Prostate gland (tissue), 2 donors: Measurements from ENCODE around the gene TAF4B. TPM values are rescaled to one million over a fixed set of nuclear protein-coding genes. Genes with fewer than 3 reads are reported as not detected.

Source experiments
- DNase-seq: peaks from one replicate; pipeline ENCODE4 v3.0.0-alpha.2; 2019; ENCODE audit warnings: low spot score
- H3K27ac ChIP-seq, 2 donors: fragments of 200-600 bp; sonication (generic); 2 replicates each; pipeline ENCODE4 v1.5.1; 2017 to 2019
- H3K27me3 ChIP-seq: fragments of 200-600 bp; sonication (generic); replicated peaks from 2 replicates; pipeline ENCODE4 v1.5.1; 2019; ENCODE audit not compliant: insufficient read depth
- H3K36me3 ChIP-seq, 2 donors: fragments of 200-600 bp; sonication (generic); 1 replicate in 1 of 2; 2 replicates in 1 of 2; pipeline versions ENCODE4 v1.5.1 to v1.8.1; 2017 to 2019
- H3K4me1 ChIP-seq: fragments of 200-600 bp; sonication (generic); replicated peaks from 2 replicates; pipeline ENCODE4 v1.5.1; 2019
- H3K4me3 ChIP-seq, 2 donors: fragments of 200-600 bp; sonication (generic); 2 replicates each; pipeline ENCODE4 v1.5.1; 2017 to 2019
- H3K9me3 ChIP-seq: fragments of 200-600 bp; sonication (generic); 2 replicates; pipeline ENCODE4 v1.5.1; 2017
- CTCF ChIP-seq, 4 experiments: fragments of 200-600 bp in 2 of 4; fragments of 450-650 bp in 2 of 4; sonication (generic) in 2 of 4; IDR thresholded peaks; 1 replicate in 3 of 4; 2 replicates in 1 of 4; pipeline ENCODE4 v1.5.1; 2016 to 2019; ENCODE audit warnings: antibody characterized with exemption in 4 of 4, mild to moderate bottlenecking in 2 of 4, moderate library complexity in 2 of 4
- POLR2A ChIP-seq: fragments of 450-650 bp; IDR thresholded peaks from one replicate; pipeline ENCODE4 v1.6.1; 2016; ENCODE audit warnings: antibody characterized with exemption, mild to moderate bottlenecking
- POLR2AphosphoS5 ChIP-seq: sonication (generic); formaldehyde crosslinking; IDR thresholded peaks from one replicate; pipeline ENCODE4 v1.6.1; 2017; ENCODE audit warnings: antibody characterized with exemption
- WGBS: methylation state at CpG from one replicate; pipeline ENCODE4 v1.1.5; 2018; 5-methylcytosine and 5-hydroxymethylcytosine counted together
- intact Hi-C: fragments of 100-400 bp; cut with DNase I; formaldehyde crosslinking; loops from one replicate; pipeline ENCODE4 v1.14.2; 2022
- total RNA-seq, 2 donors: library from RNA; depleted of rRNA; stranded (reverse); fragments of >200 nt; gene quantifications; one replicate each; pipeline ENCODE4 v1.1.0, GENCODE V29; 2016

TAF4B gene
- total RNA-seq, 2 donors from 2014 or later: 5.3 to 37.3 TPM

GRCh38 chr18:26304511-26304910, 78.3 kb downstream of the TAF4B start:
- 97% methylated on average over 1 of the region's 1 CpG for WGBS
- Histone ChIP-seq H3K4me1 (no peaks in the 10 kb centered on the region), H3K27ac (no peak overlapping the region), H3K27me3 (no peaks in the 10 kb centered on the region), H3K9me3 (no peaks in the 10 kb centered on the region), H3K4me3 (no peak overlapping the region), H3K36me3 (no peaks in the 10 kb centered on the region)
- no peak for TF ChIP-seq POLR2AphosphoS5
- TF ChIP-seq POLR2A: no peak
- intact Hi-C loops: no loop called here
- no peak for DNase-seq

- WGBS: 43% methylated on average over 3 of the region's 3 CpGs
- H3K36me3 ChIP-seq: no peaks in the 10 kb centered on the region
- intact Hi-C loops: no loop called here
These were observed 81.0 kb downstream of the TAF4B start for GRCh38 chr18:26307161-26307773.

GRCh38 chr18:26309281-26309680, 83.0 kb downstream of the TAF4B start:
- H3K4me3 ChIP-seq: no peak overlapping the region
- H3K36me3 ChIP-seq: no peaks in the 10 kb centered on the region
- no peaks in the 10 kb centered on the region for H3K9me3 ChIP-seq
- no peaks in the 10 kb centered on the region for H3K27me3 ChIP-seq
- no peak for DNase-seq
- intact Hi-C loops: no loop called here
- WGBS: 88% methylated on average over 1 of the region's 1 CpG
- H3K4me1 ChIP-seq: no peaks in the 10 kb centered on the region
- H3K27ac ChIP-seq: no peak overlapping the region
- no peak for TF ChIP-seq CTCF (IDR thresholded peaks at IDR 0.05)
- no peak for TF ChIP-seq POLR2A
- no peak for TF ChIP-seq POLR2AphosphoS5

More at GRCh38 chr18:26307161-26307773, 81.0 kb downstream of the TAF4B start:
- Histone ChIP-seq H3K9me3 (no peaks in the 10 kb centered on the region), H3K4me1 (no peaks in the 10 kb centered on the region), H3K27me3 (no peaks in the 10 kb centered on the region), H3K27ac (no peak overlapping the region), H3K4me3 (no peak overlapping the region)
- no peak for TF ChIP-seq POLR2A
- peak in 3 of 4 experiments; percentile 34 to 67 (median 58) for TF ChIP-seq CTCF (IDR thresholded peaks at IDR 0.05)
- TF ChIP-seq POLR2AphosphoS5: no peak
- peak; percentile 42 for DNase-seq

GRCh38 chr18:26312199-26312598, 86.0 kb downstream of the TAF4B start:
- intact Hi-C loops: loop anchor here (10.0 kb wide), 1 partner anchor 343 kb away; no protein-coding TSS in a partner anchor
- H3K9me3 ChIP-seq: no peaks in the 10 kb centered on the region
- H3K27ac ChIP-seq: no peak overlapping the region
- no peak overlapping the region for H3K4me3 ChIP-seq
- DNase-seq: no peak
- 94% methylated on average over 1 of the region's 1 CpG for WGBS
- H3K4me1 ChIP-seq: no peaks in the 10 kb centered on the region
- TF ChIP-seq CTCF (IDR thresholded peaks at IDR 0.05) (no peak), POLR2AphosphoS5 (no peak)
- H3K27me3 ChIP-seq: no peaks in the 10 kb centered on the region
- no peaks in the 10 kb centered on the region for H3K36me3 ChIP-seq

- WGBS: 90% methylated on average over 3 of the region's 3 CpGs
These were observed 91.2 kb downstream of the TAF4B start for GRCh38 chr18:26317398-26317797.

More at GRCh38 chr18:26317398-26317797, 91.2 kb downstream of the TAF4B start:
- H3K27me3 ChIP-seq: no peaks in the 10 kb centered on the region
- H3K9me3 ChIP-seq: no peaks in the 10 kb centered on the region
- no peaks in the 10 kb centered on the region for H3K36me3 ChIP-seq
- TF ChIP-seq CTCF (IDR thresholded peaks at IDR 0.05): no peak
- no peak for TF ChIP-seq POLR2AphosphoS5
- TF ChIP-seq POLR2A: no peak
- no peak for DNase-seq
- H3K27ac ChIP-seq: no peak overlapping the region
- intact Hi-C loops: loop anchor here (10.0 kb wide), 1 partner anchor 337 kb away; no protein-coding TSS in a partner anchor
- H3K4me1 ChIP-seq: no peaks in the 10 kb centered on the region
- no peak overlapping the region for H3K4me3 ChIP-seq
